Thyroid gland (tissue), 4 donors: ENCODE data around the gene RAB43. TPM values are rescaled to one million over a fixed set of nuclear protein-coding genes. Genes with fewer than 3 reads are reported as not detected.

Source experiments
- DNase-seq, 2 donors: peaks; one replicate each; pipeline ENCODE4 v3.0.0-alpha.2; 2019
- H3K27ac ChIP-seq, 3 donors: fragments of 200-600 bp; sonication (generic); 1 replicate in 2 of 3; 2 replicates in 1 of 3; pipeline ENCODE4 v1.5.1; 2016 to 2019; ENCODE audit warnings: mild to moderate bottlenecking in 1 of 3, moderate library complexity in 1 of 3
- H3K27me3 ChIP-seq: fragments of 200-600 bp; sonication (generic); one replicate; pipeline ENCODE4 v1.5.1; 2019
- H3K36me3 ChIP-seq, 2 donors: fragments of 200-600 bp; sonication (generic); one replicate each; pipeline ENCODE4 v1.5.1; 2016 to 2019
- H3K4me1 ChIP-seq, 2 donors: fragments of 200-600 bp; sonication (generic); one replicate each; pipeline ENCODE4 v1.5.1; 2017 to 2019
- H3K4me3 ChIP-seq, 3 donors: fragments of 200-600 bp; sonication (generic); replicated peaks in 1 of 3; 1 replicate in 2 of 3; 2 replicates in 1 of 3; pipeline ENCODE4 v1.5.1; 2016; ENCODE audit warnings: mild to moderate bottlenecking in 1 of 3
- H3K9me3 ChIP-seq: fragments of 200-600 bp; sonication (generic); one replicate; pipeline ENCODE4 v1.5.1; 2017
- CTCF ChIP-seq, 6 experiments: fragments of 200-600 bp in 3 of 6; fragments of 450-650 bp in 3 of 6; sonication (generic) in 3 of 6; IDR thresholded peaks; one replicate each; pipeline ENCODE4 v1.5.1; 2016 to 2019; ENCODE audit warnings: antibody characterized with exemption in 6 of 6, mild to moderate bottlenecking in 2 of 6, inconsistent platforms in 1 of 6, moderate library complexity in 1 of 6
- POLR2A ChIP-seq, 2 donors: fragments of 450-650 bp; IDR thresholded peaks; one replicate each; pipeline ENCODE4 v1.6.1; 2017; ENCODE audit warnings: antibody characterized with exemption in 2 of 2, mild to moderate bottlenecking in 2 of 2, moderate library complexity in 1 of 2
- WGBS, 2 donors: methylation state at CpG; one replicate each; pipeline ENCODE4 v1.1.5; 2017; 5-methylcytosine and 5-hydroxymethylcytosine counted together
- intact Hi-C: fragments of 100-400 bp; cut with DNase I; formaldehyde crosslinking; loops from one replicate; pipeline ENCODE4 v1.15.1; 2023
- total RNA-seq, 4 donors: library from RNA; depleted of rRNA; stranded (reverse); fragments of >200 nt; gene quantifications; one replicate each; pipeline ENCODE4 v1.2.3, GENCODE V29; 2016

RAB43 gene
- total RNA-seq, 4 donors from 2014 or later: 22.8 to 34.4 (median 26.1) TPM

DNA sequence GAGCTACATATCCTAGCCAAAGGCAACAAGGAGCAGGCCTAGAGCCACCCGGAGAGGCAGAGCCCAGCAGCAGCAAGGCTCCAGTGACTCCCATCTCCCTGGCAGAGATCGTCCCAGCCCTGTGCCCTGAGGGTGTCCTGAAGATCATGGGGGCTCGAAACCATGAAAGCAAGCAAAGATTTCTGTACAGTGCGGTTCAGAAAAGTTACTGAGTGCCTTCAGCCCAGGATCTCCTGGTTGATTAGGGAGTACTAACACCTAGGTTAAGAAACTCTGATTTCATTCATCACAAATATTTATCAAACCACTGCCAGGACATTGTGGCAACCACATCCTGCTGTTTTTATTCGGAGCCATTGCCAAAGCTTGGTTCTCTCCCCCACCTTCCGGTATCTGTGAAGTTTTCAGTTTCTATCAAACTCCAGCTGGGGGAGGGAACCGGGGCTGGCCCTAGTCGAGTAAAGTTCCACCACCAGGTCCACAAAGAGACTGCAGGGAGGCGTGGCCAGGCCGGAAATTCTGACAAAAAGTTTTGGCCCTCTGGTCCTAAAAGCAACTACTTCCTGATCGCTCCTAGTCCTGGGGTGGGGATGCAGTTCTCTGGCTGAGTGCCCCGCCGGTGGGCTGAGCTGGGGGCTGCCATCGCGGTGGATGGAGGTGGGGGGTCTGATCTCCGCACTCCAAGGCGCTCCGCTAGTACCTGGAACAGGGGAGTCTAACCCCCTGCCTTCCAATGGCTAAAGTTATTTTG, 1.2 kb downstream of the RAB43 start:
- 1% methylated on average over 9 to 15 of the region's 18 CpGs for WGBS, 2 donors
- H3K27ac ChIP-seq: peak overlapping the region; percentile 84 to 95 (median 94)
- no peaks in the 10 kb centered on the region for H3K27me3 ChIP-seq
- peaks cover 46 to 47% of the 10 kb centered on the region in 2 donors for H3K4me1 ChIP-seq
- no peaks in the 10 kb centered on the region for H3K9me3 ChIP-seq
- peak overlapping the region; percentile 80 to 92 (median 87) for H3K4me3 ChIP-seq
- TF ChIP-seq POLR2A (IDR thresholded peaks at IDR 0.05) (peak; percentile 40 to 73), CTCF (IDR thresholded peaks at IDR 0.05) (peak in 4 of 6 experiments; percentile 25 to 53 (median 50))
- no peaks in the 10 kb centered on the region for H3K36me3 ChIP-seq
- intact Hi-C loops: no loop called here
- DNase-seq: peak; percentile 93 to 94

- peak; percentile 47 to 54 for DNase-seq
- intact Hi-C loops: loop anchor here (5.0 kb wide), 1 partner anchor 62 kb away; no protein-coding TSS in a partner anchor
- peaks cover 46 to 56% of the 10 kb centered on the region in 2 donors for H3K4me1 ChIP-seq
Measured at GRCh38 chr3:129119365-129120100, 2.1 kb downstream of the RAB43 start.

GRCh38 chr3:129118745-129119144, 2.9 kb downstream of the RAB43 start:
- intact Hi-C loops: loop anchor here (5.0 kb wide), 1 partner anchor 61 kb away; no protein-coding TSS in a partner anchor

More at GRCh38 chr3:129119365-129120100, 2.1 kb downstream of the RAB43 start:
- peak overlapping the region; percentile 84 to 95 (median 94) for H3K27ac ChIP-seq
- H3K4me3 ChIP-seq: peak overlapping the region in 2 of 3 donors; percentile 80 to 87
- TF ChIP-seq POLR2A (IDR thresholded peaks at IDR 0.05) (peak in 1 of 2 donors; percentile 22), CTCF (IDR thresholded peaks at IDR 0.05) (no peak)
- H3K9me3 ChIP-seq: no peaks in the 10 kb centered on the region
- H3K36me3 ChIP-seq: no peaks in the 10 kb centered on the region
- WGBS, 2 donors: 12 to 20% methylated on average over 13 of the region's 13 CpGs
- no peaks in the 10 kb centered on the region for H3K27me3 ChIP-seq

GRCh38 chr3:129117134-129117533, 4.5 kb downstream of the RAB43 start:
- no peak for DNase-seq
- Histone ChIP-seq H3K36me3 (no peaks in the 10 kb centered on the region), H3K27me3 (no peaks in the 10 kb centered on the region), H3K27ac (peak overlapping the region; percentile 70 to 94 (median 84)), H3K4me3 (no peak overlapping the region), H3K9me3 (no peaks in the 10 kb centered on the region), H3K4me1 (peaks cover 53 to 66% of the 10 kb centered on the region in 2 donors)
- intact Hi-C loops: loop anchor here (5.0 kb wide), 1 partner anchor 60 kb away; no protein-coding TSS in a partner anchor
- TF ChIP-seq POLR2A (IDR thresholded peaks at IDR 0.05) (no peak), CTCF (IDR thresholded peaks at IDR 0.05) (no peak)

More at GRCh38 chr3:129118745-129119144, 2.9 kb downstream of the RAB43 start:
- Histone ChIP-seq H3K27ac (peak overlapping the region; percentile 84 to 95 (median 94)), H3K27me3 (no peaks in the 10 kb centered on the region), H3K9me3 (no peaks in the 10 kb centered on the region), H3K4me3 (peak overlapping the region in 1 of 3 donors; percentile 87), H3K36me3 (no peaks in the 10 kb centered on the region), H3K4me1 (peaks cover 46 to 60% of the 10 kb centered on the region in 2 donors)
- TF ChIP-seq CTCF (IDR thresholded peaks at IDR 0.05) (no peak), POLR2A (IDR thresholded peaks at IDR 0.05) (no peak)
- peak; percentile 39 to 50 for DNase-seq
- 37 to 38% methylated on average over 5 of the region's 5 CpGs for WGBS, 2 donors
